ENCODE measurements around the gene ADGRV1.

ADGRV1 gene

DNA sequence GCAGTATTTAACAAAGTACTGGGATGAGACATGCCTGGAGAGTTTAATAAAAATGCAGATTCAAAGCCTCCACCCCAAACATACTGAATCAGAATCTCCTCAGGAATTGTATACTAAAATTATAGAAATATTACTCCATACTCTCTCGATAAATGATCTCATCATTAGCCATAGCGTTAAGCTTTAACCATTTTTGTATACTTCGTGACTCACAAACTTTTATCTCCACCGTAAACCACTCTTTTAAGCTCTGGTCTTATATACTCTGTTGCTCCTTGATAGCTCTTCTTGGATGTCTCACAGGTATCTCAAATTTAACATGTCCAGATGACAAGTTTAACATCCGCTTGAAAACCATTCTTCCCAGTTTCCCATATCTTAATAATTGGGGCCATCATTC, 327.8 kb downstream of the ADGRV1 start:
- DNase-seq (ENCODE audit: extremely low read depth, low read depth), result no peak
- no peak for TF ChIP-seq CTCF (IDR thresholded peaks at IDR 0.05; ENCODE audit: low read depth, low read length)

- TF ChIP-seq CTCF (IDR thresholded peaks at IDR 0.05; ENCODE audit: low read depth, low read length), result no peak
- DNase-seq (ENCODE audit: extremely low read depth, low read depth), result no peak
Observed at GRCh38 chr5:90888511-90889324, 330.1 kb downstream of the ADGRV1 start.

GRCh38 chr5:90889325-90889600, 330.7 kb downstream of the ADGRV1 start:
- TF ChIP-seq CTCF (IDR thresholded peaks at IDR 0.05; ENCODE audit: low read depth, low read length), result no peak
- DNase-seq (ENCODE audit: extremely low read depth, low read depth), result no peak

DNA sequence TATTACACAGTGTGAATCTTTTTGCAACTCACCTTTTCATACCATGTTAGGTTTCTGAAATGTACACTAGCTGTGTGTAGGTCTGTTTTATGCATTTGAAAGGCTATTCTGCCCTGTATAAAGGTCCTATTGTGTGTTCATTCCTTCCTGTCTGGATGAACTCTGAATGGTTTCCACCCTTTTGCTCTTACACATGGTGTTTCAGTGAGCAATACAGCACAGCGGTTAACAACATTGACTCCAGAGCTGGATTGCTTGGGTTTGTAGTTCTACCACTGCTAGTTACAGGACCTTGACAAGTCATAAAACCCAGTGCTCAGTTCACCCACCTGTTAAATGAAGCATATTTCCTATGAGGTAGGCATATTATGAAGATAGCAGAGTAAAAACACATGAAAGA, 331.6 kb downstream of the ADGRV1 start:
- no peak for DNase-seq (ENCODE audit: extremely low read depth, low read depth)
- TF ChIP-seq CTCF (IDR thresholded peaks at IDR 0.05; ENCODE audit: low read depth, low read length), result no peak

DNA sequence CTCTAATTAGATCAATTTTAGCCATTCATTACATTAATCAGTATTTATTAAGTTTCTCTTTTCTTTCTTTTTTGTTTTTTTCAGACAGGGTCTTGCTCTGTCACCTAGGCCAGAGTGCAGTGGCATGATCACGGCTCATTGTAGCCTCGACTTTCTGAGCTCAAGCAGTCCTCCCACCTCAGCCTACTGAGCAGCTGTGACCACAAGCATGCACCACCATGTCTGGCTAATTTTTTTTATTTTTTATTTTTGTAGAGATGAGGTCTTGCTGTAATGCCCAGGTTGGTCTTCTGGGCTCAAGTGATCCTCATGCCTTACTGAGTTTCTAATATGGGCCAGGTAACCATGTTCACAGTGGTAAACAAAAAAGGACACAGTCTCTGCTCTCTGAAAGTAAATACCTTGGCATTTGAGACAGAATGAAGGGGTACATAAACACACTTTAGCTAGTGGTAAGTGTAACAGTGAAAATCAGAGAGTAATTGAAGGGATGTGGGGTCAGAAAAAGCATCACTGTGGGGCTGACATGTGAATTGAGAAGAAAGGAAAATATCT, 336.3 kb downstream of the ADGRV1 start:
- TF ChIP-seq CTCF (IDR thresholded peaks at IDR 0.05; ENCODE audit: low read depth, low read length), result no peak
- no peak for DNase-seq (ENCODE audit: extremely low read depth, low read depth)

- TF ChIP-seq CTCF (IDR thresholded peaks at IDR 0.05; ENCODE audit: low read depth, low read length), result no peak
- DNase-seq (ENCODE audit: extremely low read depth, low read depth), result no peak
Observed at GRCh38 chr5:90897618-90898017, 339.0 kb downstream of the ADGRV1 start.

- no peak for TF ChIP-seq CTCF (IDR thresholded peaks at IDR 0.05; ENCODE audit: low read depth, low read length)
- DNase-seq (ENCODE audit: extremely low read depth, low read depth), result no peak
Observed at GRCh38 chr5:90898326-90899013, 339.9 kb downstream of the ADGRV1 start.

Measured in AG09319 (cell line).